Fibroblast of upper back skin (primary cell): ENCODE measurements around the gene SLC6A6.

Experiments used
- DNase-seq: peaks from one replicate; pipeline ENCODE4 v3.0.0-alpha.2; 2013

SLC6A6 gene

GRCh38 chr3:14372587-14372986 is 29.8 kb upstream of the SLC6A6 start:
- DNase-seq: no peak

GRCh38 chr3:14373753-14374376 is 28.5 kb upstream of the SLC6A6 start:
- no peak for DNase-seq

GRCh38 chr3:14374444-14374883 is 27.9 kb upstream of the SLC6A6 start:
- no peak for DNase-seq

- no peak for DNase-seq
Observed at GRCh38 chr3:14375192-14375591, 27.2 kb upstream of the SLC6A6 start.

- no peak for DNase-seq
Observed at GRCh38 chr3:14376348-14377043, 25.9 kb upstream of the SLC6A6 start.

- DNase-seq: no peak
Observed at GRCh38 chr3:14377044-14377837, 25.2 kb upstream of the SLC6A6 start.

GRCh38 chr3:14377838-14378169 is 24.6 kb upstream of the SLC6A6 start:
- no peak for DNase-seq

- DNase-seq: no peak
Observed at GRCh38 chr3:14378415-14378814, 24.0 kb upstream of the SLC6A6 start.

GRCh38 chr3:14379843-14380242 is 22.6 kb upstream of the SLC6A6 start:
- DNase-seq: no peak

GRCh38 chr3:14386254-14386653 is 16.2 kb upstream of the SLC6A6 start:
- no peak for DNase-seq

- no peak for DNase-seq
Observed at GRCh38 chr3:14388201-14388600, 14.2 kb upstream of the SLC6A6 start.

- DNase-seq: no peak
Observed at GRCh38 chr3:14389166-14389606, 13.2 kb upstream of the SLC6A6 start.

GRCh38 chr3:14389716-14390115 is 12.7 kb upstream of the SLC6A6 start:
- no peak for DNase-seq

- DNase-seq: peak; percentile 65
Observed at GRCh38 chr3:14391033-14391432, 11.4 kb upstream of the SLC6A6 start.

GRCh38 chr3:14392231-14392630 is 10.2 kb upstream of the SLC6A6 start:
- no peak for DNase-seq

GRCh38 chr3:14392803-14393319 is 9.5 kb upstream of the SLC6A6 start:
- DNase-seq: no peak

GRCh38 chr3:14393440-14394106 is 8.8 kb upstream of the SLC6A6 start:
- DNase-seq: peak; percentile 61

GRCh38 chr3:14396031-14396692 is 6.2 kb upstream of the SLC6A6 start:
- DNase-seq: no peak

GRCh38 chr3:14397046-14397445 is 5.4 kb upstream of the SLC6A6 start:
- no peak for DNase-seq

- no peak for DNase-seq
Observed at GRCh38 chr3:14397531-14397930, 4.9 kb upstream of the SLC6A6 start.

- DNase-seq: peak; percentile 31
Observed at GRCh38 chr3:14397940-14398796, 4.2 kb upstream of the SLC6A6 start.

- DNase-seq: no peak
Observed at GRCh38 chr3:14398797-14399106, 3.7 kb upstream of the SLC6A6 start.
